ENCODE data around the gene CDH4.

CDH4 gene

DNA sequence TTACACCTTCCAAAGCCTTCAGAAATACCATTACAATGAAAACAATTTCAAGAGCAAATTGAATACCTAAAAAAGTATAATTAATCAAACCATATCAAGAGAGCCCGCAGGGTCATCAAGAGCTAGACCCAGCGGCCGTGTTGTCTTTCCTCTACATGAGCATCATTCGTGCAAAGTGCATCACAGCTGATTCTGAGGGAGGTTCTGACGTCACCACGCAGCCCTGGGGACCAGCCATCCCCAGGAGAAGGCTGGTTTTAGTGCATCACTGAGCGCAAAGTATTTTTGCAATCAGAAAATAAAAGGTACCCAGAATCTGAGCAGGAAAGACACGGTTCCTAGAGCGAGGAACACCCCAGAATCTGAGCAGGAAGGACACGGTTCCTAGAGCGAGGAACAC, 371.4 kb downstream of the CDH4 start:
- no peak for DNase-seq

DNA sequence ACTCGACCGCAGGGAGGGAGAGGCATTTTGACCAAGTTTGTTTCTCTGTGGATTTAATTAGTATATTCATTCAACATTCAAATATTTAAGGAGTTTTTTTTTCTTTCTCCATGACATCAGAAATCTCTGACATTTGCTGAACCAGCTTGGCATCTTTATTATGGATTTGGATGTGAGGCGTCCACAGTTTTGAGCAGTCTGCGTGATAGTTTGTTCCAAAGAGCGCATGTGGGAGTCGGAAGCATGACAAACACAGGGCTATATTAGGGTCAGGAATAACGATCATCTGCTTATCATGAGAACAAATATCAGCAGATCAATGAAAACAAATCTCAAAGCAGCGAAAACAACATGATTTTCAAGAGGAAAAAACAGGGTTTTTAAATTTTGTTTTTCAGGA, 373.2 kb downstream of the CDH4 start:
- no peak for DNase-seq

DNA sequence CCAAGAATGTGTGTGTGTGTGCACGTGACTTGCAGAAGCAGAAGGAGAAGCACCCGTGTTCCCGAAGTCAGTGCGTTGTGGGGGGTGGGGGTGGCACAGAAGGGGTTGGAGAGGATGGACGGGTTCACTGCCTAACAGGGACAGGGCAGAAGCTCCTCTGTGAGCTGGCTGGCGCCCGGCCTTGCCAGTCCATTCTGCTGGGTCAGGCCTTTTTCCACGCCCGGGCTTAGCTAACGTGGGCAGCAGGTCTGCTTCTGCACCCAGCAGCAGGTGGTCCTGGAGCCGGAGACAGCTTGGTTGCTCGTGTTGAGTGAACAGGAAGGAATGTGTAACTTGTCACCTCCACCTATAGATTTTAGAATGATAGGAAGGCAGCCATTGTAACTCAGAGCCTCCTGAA, 374.4 kb downstream of the CDH4 start:
- DNase-seq, result no peak

DNA sequence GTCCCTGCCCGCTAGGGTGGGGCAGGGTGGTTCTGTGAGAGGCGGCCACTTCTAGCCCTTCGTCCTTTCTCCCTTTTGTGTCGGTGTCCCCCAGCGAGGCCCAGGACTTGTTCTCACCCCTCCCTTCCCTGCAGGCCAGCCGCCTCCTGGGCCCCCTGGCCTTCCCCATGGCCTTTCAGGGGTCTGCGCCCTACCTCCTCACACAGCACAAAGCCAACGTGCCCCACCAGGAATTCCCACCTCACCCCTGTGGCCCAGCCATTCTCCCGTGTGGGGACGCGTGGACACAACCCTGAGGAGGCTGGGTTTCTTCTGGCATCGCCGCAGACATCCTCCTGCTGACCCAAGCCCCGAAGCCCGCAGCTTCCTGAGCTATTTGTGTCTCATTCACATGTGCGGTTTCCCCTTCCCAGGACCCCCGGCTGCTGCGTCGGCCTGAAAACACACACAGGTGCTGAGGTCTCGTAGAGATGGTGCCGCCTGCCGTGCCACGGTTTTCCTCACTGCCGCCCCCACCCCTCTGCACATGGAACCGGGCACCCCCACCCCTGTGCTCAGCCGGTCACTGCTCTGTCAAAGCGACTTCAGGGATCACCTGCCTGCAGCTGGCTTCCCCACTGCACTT, 375.8 kb downstream of the CDH4 start:
- no peak for DNase-seq

DNA sequence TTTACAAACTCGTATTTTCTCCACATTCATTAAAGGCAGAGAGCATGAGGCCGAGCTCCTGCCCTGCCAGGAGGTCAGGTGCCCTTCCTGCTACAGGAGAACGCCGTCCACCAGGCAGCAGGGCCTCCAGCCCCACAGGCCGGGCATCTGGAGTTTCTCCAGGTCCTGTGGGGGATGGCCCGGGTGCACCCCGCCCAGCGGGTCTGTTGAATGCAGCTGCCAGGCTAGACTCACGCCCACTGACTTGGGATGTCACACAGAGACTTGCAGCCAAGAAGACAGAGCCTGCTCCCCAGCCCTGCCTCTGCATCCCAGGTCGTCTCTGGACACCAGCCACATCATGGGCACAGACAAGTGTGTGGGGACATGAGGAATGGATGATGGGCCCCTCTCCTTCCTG, 376.4 kb downstream of the CDH4 start:
- no peak for DNase-seq

DNA sequence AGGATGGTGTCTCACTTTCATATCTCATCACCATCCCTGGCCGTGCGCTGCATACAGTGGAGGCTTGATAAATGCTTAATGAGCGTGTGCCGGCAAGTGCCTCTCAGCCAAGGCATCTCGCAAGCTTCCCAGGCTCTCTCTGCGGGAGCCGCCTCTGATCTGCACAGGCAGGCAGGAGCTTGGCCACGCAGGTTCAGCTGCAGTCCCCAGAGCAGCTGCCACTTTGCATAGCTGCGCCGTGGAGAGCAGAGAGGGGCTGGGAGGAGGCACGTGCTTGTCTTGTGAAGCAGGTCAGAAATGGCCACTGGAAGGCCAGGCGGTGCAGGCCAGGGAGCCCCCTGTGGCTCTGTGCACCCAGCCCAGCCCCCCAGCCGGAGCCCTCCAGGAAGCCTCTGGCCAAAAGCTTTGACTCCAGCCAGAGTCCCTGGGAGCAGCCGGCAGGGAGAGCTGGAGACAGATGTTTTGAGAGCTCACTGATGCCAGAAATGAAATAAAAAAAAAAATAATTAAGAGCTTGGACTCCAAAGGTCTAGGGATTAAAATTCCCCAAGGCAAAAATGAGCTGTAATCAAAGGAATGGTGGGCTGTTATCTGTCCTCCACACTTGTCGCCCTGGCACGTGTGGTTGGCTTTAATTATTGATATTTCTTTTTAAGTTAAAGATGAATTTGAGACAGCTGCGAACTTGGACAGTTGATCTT, 377.0 kb downstream of the CDH4 start:
- no peak for DNase-seq

DNA sequence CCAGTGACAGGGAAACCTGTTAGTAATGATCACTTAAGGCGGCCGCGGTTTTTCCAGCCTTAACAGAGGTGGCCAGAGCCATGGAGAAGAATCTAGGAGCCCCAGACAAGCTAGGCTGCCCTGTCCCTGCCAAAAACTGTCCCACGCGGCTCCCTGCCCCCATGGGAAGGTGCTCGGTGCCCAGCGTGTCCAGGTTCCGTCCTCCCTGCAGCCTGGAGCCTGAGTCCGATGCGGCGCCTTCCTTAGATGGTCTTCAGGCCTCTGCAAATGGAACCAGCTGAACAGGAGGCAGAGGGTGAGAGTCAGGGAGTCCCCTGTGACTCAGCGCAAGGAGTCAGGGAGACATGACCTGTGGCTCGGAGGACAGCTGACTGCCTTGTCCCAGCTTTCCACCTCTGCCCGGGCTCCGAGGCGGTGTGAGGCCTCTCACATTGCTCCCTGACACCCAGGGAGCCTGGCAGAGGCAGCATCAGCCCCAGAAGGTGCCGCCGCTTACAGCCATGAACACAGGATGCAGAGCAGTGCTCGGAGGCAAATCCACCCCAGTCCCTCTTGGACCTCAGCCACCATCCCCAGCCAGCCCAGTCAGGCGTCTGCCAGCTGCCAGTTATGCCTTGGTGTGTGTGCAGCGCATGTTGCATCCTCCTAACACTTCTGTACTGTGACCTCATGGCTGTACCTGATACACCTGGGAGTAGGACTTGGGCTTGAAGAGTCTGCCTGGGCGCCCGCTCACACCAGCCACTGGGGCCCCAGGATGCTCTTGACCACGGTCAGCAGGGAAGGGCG, 377.7 kb downstream of the CDH4 start:
- DNase-seq, result no peak

DNA sequence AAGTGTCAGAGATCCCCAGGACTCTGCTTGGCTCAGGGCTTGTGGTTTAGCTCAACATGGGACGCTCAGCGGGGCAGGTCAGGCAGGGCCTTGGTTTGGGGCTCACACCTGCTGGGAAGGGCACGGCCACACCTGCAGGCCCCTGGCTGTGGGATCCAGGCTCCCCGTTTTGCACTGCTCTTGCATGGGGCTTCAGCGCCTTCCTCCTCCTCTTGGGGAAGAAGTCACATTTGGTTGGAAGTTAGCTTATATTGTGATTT, 378.3 kb downstream of the CDH4 start:
- no peak for DNase-seq

DNA sequence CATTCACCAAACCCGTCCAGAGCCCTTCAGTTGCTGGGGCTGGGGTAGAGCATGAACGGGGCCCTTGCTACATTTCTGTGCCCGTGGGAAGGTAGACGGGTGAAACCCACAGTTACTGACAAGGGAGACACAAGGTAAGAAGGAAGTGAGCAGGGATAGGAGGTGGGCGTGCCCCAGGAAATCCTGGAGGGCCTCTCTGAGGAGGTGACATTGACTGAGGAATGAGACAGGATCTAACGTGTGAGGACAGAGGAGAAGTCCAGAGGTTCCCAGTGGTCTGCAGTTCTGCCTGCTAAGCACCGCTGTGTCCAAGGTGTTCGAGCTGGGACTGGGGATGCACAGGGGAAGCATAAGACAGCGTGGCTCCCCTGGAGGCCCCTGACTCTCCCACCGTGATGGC, 378.8 kb downstream of the CDH4 start:
- DNase-seq, result no peak

DNA sequence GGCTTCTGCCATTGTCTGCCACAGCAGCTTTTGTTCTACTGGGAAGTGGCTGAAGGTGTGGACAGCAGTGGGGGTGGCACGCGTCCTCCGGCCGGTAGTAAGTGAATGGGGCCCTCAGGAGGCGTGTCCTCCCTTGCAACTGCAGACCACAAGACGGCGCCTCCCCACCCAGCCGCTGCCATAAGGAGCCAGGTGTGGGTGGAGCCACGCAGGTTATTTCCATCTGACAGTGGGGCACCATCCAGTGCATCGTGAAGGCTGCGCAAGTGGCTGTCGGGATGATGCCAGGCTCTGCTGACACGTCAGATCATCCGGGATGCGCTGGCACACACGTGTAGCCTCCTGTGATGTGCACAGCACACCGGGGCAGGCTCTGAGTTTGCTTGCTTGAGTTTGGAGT, 379.7 kb downstream of the CDH4 start:
- DNase-seq, result no peak

DNA sequence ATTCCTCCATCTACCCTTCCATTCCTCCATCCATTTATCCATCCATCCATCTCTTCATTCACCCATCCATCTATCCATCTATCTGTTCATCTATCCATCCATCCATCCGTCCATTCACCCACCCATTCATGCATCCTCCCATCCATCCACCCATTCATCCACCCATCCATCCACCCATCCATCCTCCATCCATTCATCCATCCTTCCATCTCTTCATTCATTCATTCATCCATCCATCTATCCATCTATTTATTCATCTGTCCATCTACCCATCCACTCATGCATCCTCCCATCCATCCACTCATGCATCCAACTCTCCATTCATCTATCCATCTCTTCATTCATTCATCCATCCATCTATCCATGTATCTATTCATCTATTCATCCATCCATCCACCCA, 380.9 kb downstream of the CDH4 start:
- no peak for DNase-seq

DNA sequence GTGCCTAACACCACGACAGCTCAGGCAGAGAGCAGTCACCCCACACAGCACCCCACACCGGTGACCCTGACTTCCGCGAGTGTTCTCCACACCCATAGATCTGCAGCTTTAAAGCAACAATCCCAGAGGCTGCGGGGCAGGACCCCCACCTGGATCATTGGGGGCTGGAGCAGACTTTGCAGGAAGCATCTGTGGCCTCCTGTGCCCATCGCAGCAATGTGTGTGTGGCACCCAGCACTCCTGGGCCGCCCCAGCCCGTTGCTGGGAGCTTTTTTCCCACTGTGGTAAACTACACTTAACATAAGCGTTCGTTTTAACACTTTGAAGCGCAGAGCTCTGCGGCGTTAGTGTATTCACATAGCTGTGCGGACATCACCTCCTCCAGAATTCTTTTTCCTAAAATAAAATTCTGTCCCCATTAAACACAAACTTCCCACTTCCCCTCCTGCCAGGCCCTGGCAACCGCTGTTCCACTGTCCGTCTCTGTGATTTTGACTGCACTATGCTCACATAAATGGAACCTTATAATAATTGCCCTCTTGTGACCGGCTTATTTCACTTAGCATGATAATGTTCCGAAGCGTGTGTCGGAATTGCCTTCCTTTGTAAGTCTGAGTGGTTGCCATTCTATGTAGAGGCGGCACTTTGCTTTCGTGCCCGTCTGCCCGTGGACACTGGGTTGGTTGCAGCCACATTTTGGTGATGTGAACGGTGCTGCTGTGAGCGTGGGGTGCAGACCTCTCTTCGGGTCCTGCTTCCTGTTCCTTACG, 382.5 kb downstream of the CDH4 start:
- no peak for DNase-seq

DNA sequence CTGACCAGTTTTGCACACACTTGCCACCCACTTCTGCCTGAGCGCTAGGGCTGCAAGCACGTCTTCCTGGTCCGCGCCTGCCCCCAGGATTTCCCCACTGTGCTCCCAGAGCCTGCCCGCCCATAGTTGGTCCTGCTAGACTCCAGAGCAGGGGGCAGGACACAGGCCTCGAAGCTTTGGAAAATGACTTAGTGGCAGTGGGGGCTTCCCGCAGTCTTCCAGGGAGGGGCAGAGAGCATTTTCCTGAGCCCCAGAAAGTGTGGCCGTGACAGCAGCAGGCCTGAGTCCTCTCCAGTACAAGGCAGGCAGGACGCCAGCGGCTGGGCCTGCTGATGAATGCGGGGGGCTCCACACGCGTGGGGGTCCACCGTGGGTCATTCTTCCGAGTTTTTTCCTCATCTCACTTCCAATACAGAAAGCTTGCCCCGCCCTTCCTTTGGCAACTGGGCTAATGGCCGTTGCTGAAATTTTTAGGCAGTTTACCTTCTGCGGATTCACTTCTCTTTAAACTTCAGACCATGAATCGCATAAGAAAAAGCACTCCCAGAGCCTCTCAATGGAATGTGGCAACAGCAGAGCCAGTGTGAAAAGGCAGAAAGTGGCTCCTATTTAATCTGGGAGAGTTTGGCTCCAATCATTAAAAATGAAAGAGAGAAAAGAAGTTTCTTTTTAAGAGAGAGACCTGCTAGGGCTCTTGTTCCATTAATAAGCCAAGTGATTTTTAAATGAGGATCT, 383.8 kb downstream of the CDH4 start:
- no peak for DNase-seq

DNA sequence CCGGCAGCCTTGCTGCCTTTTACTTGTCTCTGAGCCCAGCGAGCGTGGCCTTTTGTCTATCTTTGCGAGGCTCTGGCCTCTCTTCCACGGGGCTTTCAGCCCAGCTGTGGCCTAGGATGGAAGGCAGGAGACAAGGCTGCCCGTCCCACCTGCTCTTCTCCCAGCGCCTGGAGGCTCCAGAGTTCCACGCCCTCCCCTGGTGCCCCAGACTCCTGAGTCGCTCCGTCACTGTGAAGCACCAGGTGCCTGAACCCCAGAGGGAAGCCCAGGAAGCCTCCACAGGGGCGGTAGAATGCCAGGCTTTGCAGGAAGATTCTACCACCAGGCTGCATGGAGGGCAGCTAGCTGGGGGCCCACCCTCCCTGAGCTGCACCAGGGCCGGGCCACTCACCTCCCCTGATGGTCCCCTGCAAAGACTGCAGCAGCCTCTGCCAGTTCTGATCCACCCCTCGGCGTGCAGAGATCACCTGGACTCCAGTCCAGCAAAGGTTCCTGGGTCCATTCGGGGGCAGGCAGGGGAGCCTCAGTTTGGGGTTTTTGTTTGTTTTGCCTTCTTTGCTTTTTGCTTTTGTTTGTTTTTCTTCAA, 384.6 kb downstream of the CDH4 start:
- DNase-seq, result no peak

DNA sequence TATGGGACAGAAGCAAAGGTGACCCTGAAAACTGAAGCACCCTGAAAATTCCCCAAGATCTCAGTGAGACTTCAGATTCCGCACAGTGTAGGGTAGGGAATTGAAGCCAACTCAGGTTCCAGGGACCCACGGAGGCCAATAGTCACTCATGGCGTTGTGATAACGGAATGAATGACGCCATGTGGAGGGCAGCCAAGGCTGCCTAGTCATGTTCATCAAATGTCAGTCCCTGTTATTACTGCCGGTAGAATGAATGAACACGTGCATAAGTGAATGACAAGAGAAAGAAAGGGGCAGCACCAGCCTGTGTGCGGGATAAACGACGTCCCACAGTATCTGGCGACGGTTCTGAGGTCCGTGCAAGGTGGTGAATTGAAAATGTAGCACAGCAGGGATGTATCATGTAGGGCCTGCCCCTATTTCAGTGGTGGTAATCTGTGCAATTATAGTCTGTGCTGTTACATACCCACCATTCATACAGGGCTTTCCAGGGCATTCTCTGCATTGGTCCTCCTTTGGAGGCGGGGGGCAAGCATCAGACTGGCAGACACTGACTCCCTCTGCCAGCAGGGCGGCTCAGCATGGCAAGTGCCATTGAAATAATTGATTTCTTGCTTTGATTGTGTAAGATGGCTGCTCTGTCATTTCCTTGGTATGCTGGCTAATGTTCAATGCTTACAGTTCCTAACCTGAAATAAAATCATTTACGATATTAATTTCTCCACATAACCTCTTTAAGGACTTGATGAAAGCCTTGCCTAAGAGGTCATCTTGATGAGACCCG, 386.9 kb downstream of the CDH4 start:
- DNase-seq, result peak; percentile 51

DNA sequence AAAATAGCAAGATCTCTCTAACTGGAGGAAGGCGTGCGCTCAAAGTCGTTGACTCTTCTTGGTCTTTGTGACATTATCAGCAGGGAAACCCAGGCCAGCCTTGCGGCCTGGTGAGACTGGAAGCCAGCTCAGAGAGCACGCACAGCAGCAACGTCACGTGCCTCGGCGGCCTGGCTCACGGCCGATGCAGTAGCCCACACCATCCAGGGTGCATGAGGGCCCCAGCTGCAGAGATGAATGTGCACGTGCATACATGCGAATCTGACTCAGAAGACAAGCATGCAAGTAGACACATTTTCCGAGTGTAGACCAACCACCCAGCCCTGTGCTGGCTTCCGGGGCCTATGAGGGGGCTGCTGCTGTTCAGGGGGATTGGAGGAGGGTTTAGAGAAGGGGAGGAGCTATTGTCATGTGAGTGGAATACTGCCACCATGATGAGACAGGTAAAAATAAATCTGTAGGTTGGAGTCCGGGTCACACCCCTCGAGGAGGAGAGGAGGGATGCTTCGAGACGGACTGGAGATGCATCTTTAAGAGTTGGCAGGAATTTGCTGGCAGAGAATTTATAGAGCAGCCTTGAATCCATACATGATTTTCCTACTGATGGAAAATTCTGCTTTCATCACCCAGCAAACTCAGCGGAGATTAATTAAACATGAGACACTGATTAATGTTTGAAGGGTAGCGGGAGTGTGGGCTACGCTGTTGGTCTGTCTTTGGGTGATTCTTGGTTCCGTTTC, 388.2 kb downstream of the CDH4 start:
- peak; percentile 92 for DNase-seq

DNA sequence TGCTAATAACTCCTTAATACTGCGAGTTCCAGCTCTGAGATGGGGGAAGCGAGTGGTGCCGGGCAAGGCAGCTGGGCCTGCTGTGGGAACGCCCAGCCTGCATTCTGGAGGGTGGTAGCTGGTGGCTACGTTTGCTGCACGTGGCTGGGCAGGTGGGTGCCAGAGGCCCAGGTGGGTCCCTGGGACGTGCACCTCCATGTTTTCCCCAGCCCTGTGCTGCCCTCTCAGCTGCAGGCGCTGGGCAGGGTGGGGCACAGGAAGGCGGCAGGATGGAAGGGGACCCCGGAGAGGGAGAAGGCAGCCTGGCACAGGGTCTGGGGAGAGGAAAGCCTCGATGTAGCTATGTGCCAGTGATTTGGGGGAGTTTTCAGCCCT, 388.8 kb downstream of the CDH4 start:
- DNase-seq, result no peak

DNA sequence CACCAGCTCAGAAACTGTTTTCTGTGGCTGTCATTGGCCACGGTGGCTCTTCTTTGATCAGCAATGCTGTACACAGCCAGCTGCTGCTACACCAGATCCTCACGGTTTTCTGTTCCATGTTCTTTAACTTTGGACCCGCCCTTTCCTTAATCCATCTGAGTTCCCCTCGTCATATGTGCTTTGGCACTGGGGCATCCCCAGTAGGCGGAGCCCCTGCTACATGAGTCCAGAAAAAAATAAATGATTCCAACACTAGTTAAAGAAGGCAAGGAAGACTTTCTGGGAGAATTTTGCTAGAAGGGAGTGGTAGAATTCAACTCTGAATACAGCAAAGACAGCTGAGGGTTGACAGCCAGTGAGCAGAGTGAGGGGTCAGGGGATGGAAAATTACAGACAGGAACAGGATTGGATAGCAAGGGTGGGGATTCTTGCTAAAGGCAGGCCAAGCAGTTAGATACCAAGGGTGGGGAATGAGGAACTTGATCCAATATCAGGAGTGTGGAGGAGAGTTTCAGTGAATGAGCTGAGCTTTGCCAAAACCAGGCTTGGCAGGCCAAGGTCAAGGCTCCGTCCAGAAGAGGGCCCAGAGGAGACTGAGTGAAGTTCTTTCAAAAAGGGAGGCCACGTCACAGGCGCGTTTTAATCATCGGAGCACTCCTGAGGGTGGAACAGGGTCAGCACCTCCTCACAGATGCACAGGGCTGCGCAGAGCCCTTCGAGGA, 391.8 kb downstream of the CDH4 start:
- no peak for DNase-seq

DNA sequence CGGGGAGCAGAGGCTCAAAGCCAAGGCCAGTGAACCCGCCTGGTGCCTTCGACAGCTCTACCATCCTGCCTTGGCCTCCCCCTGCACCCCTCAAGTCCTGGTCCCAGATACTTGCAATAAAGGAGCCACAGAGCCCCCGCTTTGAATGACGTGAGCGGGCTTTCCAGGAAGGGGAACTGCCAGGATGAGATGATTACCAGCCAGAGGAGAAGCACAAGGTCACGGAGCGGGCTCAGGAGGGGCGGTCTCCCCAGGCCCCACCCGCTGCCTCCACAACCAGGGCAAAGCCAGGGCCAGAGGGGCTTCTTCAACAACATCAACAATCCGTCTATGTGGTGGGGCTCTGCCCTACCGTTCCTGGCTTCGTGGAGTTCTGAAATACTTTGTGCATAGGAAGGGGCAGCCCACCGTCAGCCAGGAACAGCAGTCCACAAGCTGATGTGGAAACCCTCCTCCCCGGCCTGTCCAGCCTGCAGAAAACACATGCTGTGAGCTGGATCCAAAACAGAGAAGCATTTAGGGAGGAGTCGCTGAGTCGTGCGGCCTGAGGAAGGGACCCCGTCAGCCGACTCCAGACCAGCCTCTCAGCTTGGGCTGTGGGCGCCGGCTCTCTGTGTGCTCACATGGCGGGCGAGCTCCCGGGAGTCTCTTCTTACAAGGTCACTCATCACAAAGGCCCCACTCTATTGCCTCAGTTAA, 392.5 kb downstream of the CDH4 start:
- DNase-seq, result no peak

DNA sequence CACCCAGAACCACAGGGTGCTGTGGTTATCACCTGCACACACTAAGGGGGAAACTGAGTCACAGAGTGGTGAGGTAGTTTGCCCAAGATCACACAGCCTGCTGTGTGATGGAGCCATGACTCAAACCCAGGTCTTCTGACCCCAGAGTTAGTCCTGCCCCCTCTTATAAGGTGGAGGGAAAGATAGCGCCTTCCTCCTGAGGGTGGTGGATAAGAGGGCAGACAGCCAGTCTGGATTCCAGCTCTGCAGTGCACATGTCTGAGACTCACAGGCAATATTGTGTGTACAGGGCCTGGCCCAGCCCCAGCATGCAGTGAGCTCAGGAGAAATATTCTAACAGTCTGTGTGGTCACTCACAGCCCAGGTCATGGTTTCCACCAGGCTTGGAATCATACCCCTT, 393.7 kb downstream of the CDH4 start:
- DNase-seq, result no peak

Data from fibroblast of skin of right quadriceps (primary cell).